ENCODE results near the gene TSHB. TPM values are rescaled to one million over a fixed set of nuclear protein-coding genes. Genes with fewer than 3 reads are reported as not detected.

TSHB gene
- total RNA-seq, 1 experiment from 2014 or later, result not detected

GRCh38 chr1:114986286-114986685 is 43.3 kb upstream of the TSHB start:
- TF ChIP-seq SIN3A (IDR thresholded peaks at IDR 0.05; ENCODE audit: borderline replicate concordance, insufficient read depth, low read depth, low read length) (no peak), POLR2AphosphoS5 (IDR thresholded peaks at IDR 0.05; ENCODE audit: low read depth, low read length) (no peak), CTCF (IDR thresholded peaks at IDR 0.05) (no peak), TCF7L2 (IDR thresholded peaks at IDR 0.05; ENCODE audit: low read depth, low read length) (no peak), REST (IDR thresholded peaks at IDR 0.05; ENCODE audit: insufficient read depth in 1 of 2, low read depth in 2 of 2, low read length in 1 of 2) (no peak)
- no peaks in the 10 kb centered on the region for H3K27me3 ChIP-seq (ENCODE audit: control insufficient read depth, insufficient read depth, low read length)
- intact Hi-C loops (cut with micrococcal nuclease; ENCODE audit: unreplicated experiment), result no loop called here
- H3K9me3 ChIP-seq (ENCODE audit: control insufficient read depth, insufficient read depth, low read depth, low read length), result no peaks in the 10 kb centered on the region; the same call in 1 of the 2 replicates
- no peaks in the 10 kb centered on the region for H3K4me1 ChIP-seq (ENCODE audit: control insufficient read depth, insufficient read depth, low read length)
- no peak for DNase-seq (ENCODE audit: low read depth, low spot score)
- no peak overlapping the region for H3K27ac ChIP-seq (ENCODE audit: low read length)
- H3K4me3 ChIP-seq (ENCODE audit: low read depth in 2 of 2, low read length in 2 of 2), result no peak overlapping the region
- CTCF ChIA-PET, result no interaction called here
- in situ Hi-C loops (cut with HindIII; ENCODE audit: low pct_unique_long_range_greater_than_20kb, low sequenced_read_pairs), result no loop called here
- no TSS peak for BruUV-seq (replicated peaks)
- POLR2A ChIA-PET, result no interaction called here
- no peaks in the 10 kb centered on the region for H3K36me3 ChIP-seq (ENCODE audit: control insufficient read depth, insufficient read depth, low read length)
- ATAC-seq, result no peak

- Histone ChIP-seq H3K27ac (ENCODE audit: low read length) (no peak overlapping the region), H3K4me1 (ENCODE audit: control insufficient read depth, insufficient read depth, low read length) (no peaks in the 10 kb centered on the region), H3K4me3 (ENCODE audit: low read depth in 2 of 2, low read length in 2 of 2) (no peak overlapping the region), H3K9me3 (ENCODE audit: control insufficient read depth, insufficient read depth, low read depth, low read length) (no peaks in the 10 kb centered on the region), H3K36me3 (ENCODE audit: control insufficient read depth, insufficient read depth, low read length) (no peaks in the 10 kb centered on the region), H3K27me3 (ENCODE audit: control insufficient read depth, insufficient read depth, low read length) (no peaks in the 10 kb centered on the region)
- ATAC-seq (no peak), DNase-seq (ENCODE audit: low read depth, low spot score) (no peak)
- ChIA-PET POLR2A (no interaction called here), CTCF (no interaction called here)
- intact Hi-C loops (cut with micrococcal nuclease; ENCODE audit: unreplicated experiment), result no loop called here
- no TSS peak for BruUV-seq (replicated peaks)
- in situ Hi-C loops (cut with HindIII; ENCODE audit: low pct_unique_long_range_greater_than_20kb, low sequenced_read_pairs), result no loop called here
- no peak for TF ChIP-seq POLR2AphosphoS5 (IDR thresholded peaks at IDR 0.05; ENCODE audit: low read depth, low read length)
- TF ChIP-seq SIN3A (IDR thresholded peaks at IDR 0.05; ENCODE audit: borderline replicate concordance, insufficient read depth, low read depth, low read length), result no peak
- no peak for TF ChIP-seq CTCF (IDR thresholded peaks at IDR 0.05)
- no peak for TF ChIP-seq REST (IDR thresholded peaks at IDR 0.05; ENCODE audit: insufficient read depth in 1 of 2, low read depth in 2 of 2, low read length in 1 of 2)
- no peak for TF ChIP-seq TCF7L2 (IDR thresholded peaks at IDR 0.05; ENCODE audit: low read depth, low read length)
Measured at GRCh38 chr1:114988095-114988494, 41.5 kb upstream of the TSHB start.
